Left kidney (tissue), 2 donors: ENCODE measurements around the gene RBMS3. TPM values are rescaled to one million over a fixed set of nuclear protein-coding genes. Genes with fewer than 3 reads are reported as not detected.

Experiments
- DNase-seq: peaks from one replicate; pipeline ENCODE4 v3.0.0-alpha.2; 2013
- polyA plus RNA-seq: library from polyadenylated mRNA; unstranded; fragments of 120-200 nt; gene quantifications from one replicate; pipeline ENCODE4 v1.2.1, GENCODE V29; 2013; ENCODE audit not compliant: insufficient read length

RBMS3 gene
- polyA plus RNA-seq, 1 donor = 15.4 TPM

DNA sequence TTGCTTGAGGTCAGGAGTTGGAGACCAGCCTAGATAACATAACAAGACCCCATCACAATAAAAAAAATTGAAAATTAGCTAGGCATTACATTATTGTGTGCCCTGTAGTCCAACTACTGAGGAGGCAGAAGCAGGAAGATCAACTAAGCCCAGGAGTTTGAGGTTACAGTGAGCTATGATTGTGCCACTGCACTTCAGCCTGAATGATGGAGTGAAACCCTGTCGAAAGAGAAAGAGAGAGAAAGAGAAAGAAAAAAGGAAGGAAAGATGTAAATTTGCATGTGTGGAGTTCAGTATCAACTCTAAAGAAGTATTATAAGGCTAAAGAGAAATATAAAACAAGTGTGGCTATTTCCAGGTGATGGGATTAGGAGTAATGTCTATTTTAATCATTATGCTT is 661.4 kb downstream of the RBMS3 start:
- no peak for DNase-seq

GRCh38 chr3:29949131-29949530 is 668.3 kb downstream of the RBMS3 start:
- no peak for DNase-seq

DNA sequence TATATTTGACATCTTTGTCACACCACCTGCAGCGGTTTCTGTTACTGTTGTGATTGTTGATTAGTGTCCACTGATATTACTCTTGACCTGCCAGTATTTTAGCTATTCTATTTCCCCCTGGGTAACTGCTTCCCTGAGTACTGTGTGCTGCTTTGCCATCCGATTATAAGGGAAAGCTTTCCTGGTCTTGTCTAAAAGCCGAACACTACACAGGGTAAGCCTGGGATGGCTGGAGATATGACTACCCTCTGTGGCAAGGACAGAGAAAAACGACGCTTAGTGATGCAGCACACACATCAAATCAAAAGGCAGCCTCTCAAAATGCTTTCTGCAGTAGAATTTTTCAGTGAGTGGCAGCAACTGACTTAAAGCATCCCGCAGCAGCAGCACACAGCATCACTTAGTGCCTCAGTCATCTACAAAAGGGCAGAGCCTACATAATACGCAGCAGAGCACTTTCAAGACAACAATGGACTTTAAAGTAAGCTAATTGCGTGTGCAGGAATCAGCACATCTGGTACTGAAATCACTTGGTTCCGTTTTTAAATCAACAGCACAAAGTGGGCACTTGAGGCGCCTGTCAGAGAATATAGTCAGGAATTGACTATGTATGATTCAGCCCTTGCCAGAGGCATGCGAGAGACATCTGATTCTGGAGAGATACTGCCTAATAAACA is 669.2 kb downstream of the RBMS3 start:
- no peak for DNase-seq

DNA sequence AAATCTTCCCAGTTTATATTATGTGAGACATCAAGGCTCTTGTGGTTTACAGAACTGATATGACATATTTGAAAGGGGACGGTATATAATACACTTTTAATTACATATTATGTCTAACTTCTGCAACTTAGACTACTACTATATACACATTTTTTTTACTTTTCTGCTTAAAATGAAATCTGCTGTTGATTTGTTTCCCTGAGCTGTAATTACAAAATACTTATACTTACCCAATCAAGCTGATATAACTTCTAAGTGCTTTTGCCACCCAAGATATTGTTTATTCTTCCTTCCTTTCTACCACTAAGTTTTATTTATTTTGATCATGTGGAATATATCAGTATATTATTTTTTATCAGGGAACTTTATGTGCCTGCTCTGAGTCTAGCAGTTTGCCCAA is 671.6 kb downstream of the RBMS3 start:
- no peak for DNase-seq

GRCh38 chr3:29955413-29955812 is 674.5 kb downstream of the RBMS3 start:
- DNase-seq = no peak

- no peak for DNase-seq
These were observed 677.9 kb downstream of the RBMS3 start for GRCh38 chr3:29958816-29959215.

DNA sequence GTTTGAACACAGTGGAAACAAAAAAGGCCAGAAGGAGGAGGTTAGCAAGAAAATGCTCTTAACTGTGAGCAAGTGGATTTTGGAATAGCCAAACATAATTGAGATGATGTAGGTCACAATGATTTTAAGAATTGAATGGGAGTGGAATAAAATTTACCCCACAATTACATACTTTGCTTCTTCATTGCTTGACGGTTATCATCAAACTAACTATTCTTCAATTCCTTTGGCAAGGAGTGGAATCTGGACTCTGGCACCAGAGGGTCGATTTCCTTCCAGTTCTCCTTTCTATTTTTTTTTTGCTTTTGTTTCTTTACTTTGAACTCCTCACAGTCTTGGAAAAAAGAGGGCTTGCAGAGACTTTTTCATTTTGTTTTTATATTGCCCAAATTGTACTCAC is 691.0 kb downstream of the RBMS3 start:
- no peak for DNase-seq

- DNase-seq = no peak
These were observed 691.6 kb downstream of the RBMS3 start for GRCh38 chr3:29972320-29972993.

DNA sequence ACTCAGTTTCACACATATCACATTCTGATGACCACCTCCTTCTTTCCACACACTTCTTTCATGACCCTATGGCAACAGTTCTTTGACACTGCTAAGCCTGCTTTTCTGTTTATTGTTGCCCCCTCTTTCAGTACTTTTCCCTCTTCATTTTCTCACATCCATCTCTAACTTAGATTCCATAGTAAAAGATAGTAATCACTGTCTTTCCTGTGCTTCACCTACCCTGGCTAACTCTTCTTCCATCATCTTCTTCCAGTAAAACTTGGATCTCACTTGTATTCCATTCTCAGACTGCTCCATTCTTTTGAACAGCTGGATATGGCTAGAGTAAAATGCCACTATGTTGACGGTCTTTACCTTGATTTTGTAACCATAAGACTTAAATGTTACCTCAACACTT is 692.9 kb downstream of the RBMS3 start:
- no peak for DNase-seq

DNA sequence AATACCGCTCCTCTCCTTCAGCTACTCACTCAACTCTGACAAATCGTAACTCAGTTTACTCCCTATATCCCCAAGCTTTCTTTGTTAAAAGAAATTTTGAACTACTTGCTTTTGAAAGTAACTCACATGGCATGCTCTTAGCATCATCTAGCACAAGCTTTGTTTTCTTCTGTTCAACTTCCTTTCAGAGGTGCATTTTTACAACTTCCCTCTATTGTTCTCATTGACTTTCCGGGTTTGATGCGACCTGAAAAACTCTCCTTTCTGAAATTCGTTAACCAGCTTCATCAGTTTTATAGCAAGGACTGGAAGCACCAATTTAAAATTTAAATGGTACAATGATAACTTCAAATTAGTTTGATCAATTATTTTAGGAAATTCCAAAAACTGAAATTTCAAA is 696.0 kb downstream of the RBMS3 start:
- no peak for DNase-seq

DNA sequence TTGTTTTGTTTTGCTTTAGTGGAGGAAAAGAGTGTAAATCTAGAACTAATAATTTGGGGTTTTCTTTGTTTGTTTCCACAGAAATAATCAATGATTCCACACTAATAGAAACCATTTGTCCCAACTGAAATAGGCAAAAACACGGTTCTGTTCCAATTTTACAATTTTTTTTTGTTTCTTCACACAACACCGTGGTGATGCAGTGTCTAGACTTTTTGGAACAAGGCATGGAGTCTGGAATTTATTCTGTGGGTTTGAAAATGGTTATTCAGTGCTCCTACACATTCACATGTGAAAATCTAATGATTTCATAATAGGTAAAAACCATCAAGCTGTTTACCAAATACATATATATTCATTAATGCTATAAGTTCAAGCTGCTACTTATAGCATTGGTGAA is 696.5 kb downstream of the RBMS3 start:
- DNase-seq = no peak

- no peak for DNase-seq
These were observed 697.2 kb downstream of the RBMS3 start for GRCh38 chr3:29978036-29978435.

DNA sequence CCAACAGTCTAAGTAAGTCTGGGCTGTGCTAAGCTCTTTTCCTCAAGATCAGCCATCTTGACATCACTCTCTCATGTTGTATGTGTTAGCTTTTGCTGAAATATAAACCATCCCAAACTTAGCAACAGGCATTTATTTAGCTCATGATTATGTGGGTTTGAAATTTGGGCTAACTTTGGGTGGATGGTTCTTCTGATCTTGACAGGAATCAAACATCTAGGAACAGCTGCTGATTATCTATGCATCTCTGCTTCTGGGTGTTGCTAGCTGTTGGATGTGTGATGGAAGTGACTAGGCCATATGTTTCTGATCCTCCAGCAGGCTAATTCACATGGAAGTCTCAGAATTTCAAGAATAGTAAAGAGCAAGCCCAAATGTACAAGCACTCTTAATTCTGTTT is 710.3 kb downstream of the RBMS3 start:
- DNase-seq = no peak

GRCh38 chr3:30002797-30003196 is 721.9 kb downstream of the RBMS3 start:
- no peak for DNase-seq

GRCh38 chr3:30003741-30004140 is 722.9 kb downstream of the RBMS3 start:
- DNase-seq = no peak

DNA sequence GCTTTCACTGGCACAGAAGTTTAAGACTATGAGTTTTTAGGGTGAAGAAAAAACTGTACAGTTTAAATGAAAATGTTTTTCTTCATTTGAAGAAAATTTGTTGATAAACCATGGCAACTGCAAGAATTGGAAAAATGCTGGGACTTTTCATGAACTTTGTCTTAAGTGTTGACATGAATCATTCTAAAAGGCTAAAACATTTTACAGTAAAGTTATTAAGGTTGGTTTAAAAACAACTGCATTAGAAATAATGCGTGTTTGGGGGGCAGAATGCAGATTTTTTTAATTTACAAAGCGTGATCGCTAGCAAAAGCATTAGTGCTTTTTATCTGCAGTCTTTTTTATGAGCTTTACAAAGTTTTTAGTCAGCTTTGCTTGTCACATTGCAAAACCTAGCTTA is 723.6 kb downstream of the RBMS3 start:
- DNase-seq = no peak

- no peak for DNase-seq
These were observed 725.2 kb downstream of the RBMS3 start for GRCh38 chr3:30006111-30006510.

- no peak for DNase-seq
These were observed 726.8 kb downstream of the RBMS3 start for GRCh38 chr3:30007668-30008067.

GRCh38 chr3:30011237-30011803 is 730.4 kb downstream of the RBMS3 start:
- no peak for DNase-seq

DNA sequence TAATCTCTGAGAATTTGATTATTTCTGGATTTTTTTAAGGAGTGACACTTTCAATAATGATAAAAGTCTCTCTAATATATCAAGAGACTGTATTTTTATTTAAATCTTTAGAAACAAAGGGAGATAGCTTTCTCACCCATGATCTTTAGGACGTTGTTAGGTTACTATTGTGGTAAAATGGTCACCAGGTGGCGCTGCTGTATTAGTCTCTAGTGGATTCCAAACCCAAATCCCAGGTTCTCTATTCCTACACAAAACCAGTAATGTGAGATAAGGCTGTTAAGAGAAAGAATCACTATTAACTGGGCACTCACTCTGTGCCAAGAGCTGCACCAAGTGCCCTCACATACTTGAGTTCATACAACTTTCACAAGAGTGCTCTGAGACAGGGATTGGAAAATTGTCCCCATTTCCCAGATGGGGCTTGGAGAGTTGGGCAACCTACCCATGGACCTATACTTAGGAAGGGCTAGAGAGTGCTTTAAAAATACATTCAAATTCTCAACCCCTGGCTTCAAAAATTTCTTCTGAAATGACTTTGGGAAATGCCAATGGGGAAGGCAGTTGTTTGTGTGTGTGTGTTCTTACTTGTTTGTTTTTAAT is 732.2 kb downstream of the RBMS3 start:
- peak; percentile 71 for DNase-seq

DNA sequence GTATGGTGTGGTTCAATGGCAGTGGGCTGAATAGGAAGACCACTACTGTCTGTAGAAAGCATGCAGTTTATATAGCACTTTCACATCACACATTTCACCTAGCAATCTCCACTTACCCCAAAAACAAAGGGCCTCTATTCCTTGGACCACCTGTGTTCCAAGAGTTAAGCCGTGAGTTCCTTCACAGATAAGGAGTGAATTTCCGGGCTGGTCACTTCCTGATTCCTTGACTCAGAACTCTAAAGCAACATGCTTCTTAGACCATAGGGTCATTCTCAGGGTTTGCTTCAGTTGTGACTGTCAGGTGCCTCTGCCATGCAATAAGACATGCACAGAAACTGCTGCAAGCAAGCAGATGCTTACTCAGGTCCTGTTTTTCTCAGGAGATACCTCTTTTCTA is 737.0 kb downstream of the RBMS3 start:
- no peak for DNase-seq

DNA sequence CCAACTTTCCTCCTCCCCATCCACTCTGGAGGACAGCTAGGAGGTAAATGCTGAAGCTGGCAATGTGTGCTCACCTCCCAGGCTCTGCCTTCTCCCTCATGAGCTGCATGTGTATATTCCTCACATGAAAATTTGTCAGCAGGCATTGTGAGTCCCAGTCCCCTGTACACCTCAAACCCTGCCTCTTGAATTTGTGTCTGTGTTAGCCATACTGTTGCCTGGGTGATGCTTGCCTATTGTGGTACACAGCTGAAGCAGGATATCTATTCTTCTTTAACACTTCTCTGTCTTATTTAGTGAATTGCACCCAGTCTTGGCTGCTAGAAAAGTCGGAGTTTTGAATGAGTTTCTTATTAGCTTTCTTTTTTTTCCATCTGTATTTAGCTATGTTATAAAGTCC is 739.5 kb downstream of the RBMS3 start:
- no peak for DNase-seq

- no peak for DNase-seq
These were observed 743.6 kb downstream of the RBMS3 start for GRCh38 chr3:30024466-30024865.
